ENCODE data around the gene ASIC2.
A peak's percentile ranks its signal among the peaks of the same experiment; 100 is the strongest.

The ASIC2 gene

DNA sequence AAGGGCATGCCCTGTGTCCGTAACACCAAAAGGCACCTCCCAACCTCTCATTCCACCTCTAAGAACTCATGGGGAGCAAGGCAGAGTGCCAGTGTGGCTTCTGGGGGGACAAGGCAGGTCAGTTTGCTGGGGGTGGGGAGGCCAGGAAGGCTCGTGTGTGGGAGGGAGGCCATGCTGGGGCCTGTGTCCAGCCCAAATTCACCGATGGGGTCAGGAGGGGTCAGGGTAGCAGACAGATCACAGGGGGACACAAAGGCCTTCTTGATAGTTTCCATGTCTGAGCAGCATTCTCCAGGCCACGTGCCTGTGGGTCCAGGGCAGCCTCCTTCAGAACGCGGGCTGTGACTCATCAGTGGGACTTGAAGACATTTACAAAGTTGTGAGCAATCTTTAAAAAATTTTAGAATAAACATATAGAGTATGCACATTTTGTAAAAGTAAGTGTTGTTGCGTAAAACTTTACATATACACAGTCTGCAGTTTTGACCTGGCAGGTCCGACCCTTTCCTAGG, 280.5 kb downstream of the ASIC2 start:
- H3K4me1 ChIP-seq (ENCODE audit: control insufficient read depth, insufficient read depth, low read length), result no peaks in the 10 kb centered on the region
- H3K4me3 ChIP-seq (ENCODE audit: low read length in 2 of 2), result no peak overlapping the region
- no peak overlapping the region for H3K9ac ChIP-seq (ENCODE audit: low read length in 2 of 2)
- no peak overlapping the region for H3K27ac ChIP-seq (ENCODE audit: low read length)
- no peaks in the 10 kb centered on the region for H3K36me3 ChIP-seq (ENCODE audit: control insufficient read depth in 2 of 2, insufficient read depth in 2 of 2, low read length in 2 of 2)
- no peaks in the 10 kb centered on the region for H3K9me3 ChIP-seq (ENCODE audit: control insufficient read depth in 2 of 2, low read length in 2 of 2)
- no peaks in the 10 kb centered on the region for H3K27me3 ChIP-seq (ENCODE audit: control insufficient read depth in 1 of 2, insufficient read depth in 2 of 2, low read length in 2 of 2)

DNA sequence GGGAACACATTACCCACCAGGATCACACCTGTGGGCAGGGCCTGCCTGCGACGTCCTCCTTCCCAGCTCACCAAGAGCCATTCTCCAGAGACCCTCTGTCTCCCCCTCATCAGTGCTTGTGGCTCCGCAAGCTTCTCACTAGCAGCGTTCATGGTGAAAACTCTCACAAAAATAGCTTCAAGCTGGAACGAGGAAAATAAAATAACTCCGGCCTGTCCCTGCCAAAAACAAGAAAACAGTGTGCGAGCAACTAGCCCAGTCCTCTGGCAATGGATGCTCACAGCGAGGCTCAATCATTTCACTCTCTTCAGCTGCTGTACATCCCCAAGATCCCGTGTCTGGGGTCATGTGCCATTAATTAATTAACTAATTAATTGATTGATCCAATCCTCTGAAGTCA, 283.5 kb downstream of the ASIC2 start:
- Histone ChIP-seq H3K27ac (ENCODE audit: low read length) (no peak overlapping the region), H3K4me1 (ENCODE audit: control insufficient read depth, insufficient read depth, low read length) (no peaks in the 10 kb centered on the region), H3K36me3 (ENCODE audit: control insufficient read depth in 2 of 2, insufficient read depth in 2 of 2, low read length in 2 of 2) (no peaks in the 10 kb centered on the region), H3K27me3 (ENCODE audit: control insufficient read depth in 1 of 2, insufficient read depth in 2 of 2, low read length in 2 of 2) (no peaks in the 10 kb centered on the region), H3K4me3 (ENCODE audit: low read length in 2 of 2) (no peak overlapping the region), H3K9ac (ENCODE audit: low read length in 2 of 2) (no peak overlapping the region), H3K9me3 (ENCODE audit: control insufficient read depth in 2 of 2, low read length in 2 of 2) (no peaks in the 10 kb centered on the region)

DNA sequence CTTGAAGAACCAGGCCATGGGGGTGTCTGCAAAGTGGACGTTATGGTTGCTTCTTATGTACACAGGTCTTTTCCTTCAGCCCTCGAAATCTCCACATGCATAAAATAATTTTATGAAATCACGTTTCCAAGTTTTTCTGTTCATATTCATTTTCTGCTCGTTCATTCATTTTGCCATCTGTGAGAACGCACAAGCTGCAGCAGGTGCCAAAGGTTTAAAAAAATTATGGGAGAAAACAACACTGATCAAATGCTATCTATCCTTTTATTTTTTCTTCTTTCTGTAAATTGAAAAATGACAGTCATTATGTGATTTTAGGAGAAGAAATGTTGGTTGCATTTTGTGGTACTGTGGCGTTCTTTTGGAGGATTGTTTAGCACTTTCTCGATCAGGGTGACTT, 285.9 kb downstream of the ASIC2 start:
- no peak overlapping the region for H3K9ac ChIP-seq (ENCODE audit: low read length in 2 of 2)
- H3K36me3 ChIP-seq (ENCODE audit: control insufficient read depth in 2 of 2, insufficient read depth in 2 of 2, low read length in 2 of 2), result no peaks in the 10 kb centered on the region
- no peaks in the 10 kb centered on the region for H3K27me3 ChIP-seq (ENCODE audit: control insufficient read depth in 1 of 2, insufficient read depth in 2 of 2, low read length in 2 of 2)
- H3K4me3 ChIP-seq (ENCODE audit: low read length in 2 of 2), result no peak overlapping the region
- H3K27ac ChIP-seq (ENCODE audit: low read length), result no peak overlapping the region
- H3K9me3 ChIP-seq (ENCODE audit: control insufficient read depth in 2 of 2, low read length in 2 of 2), result no peaks in the 10 kb centered on the region
- H3K4me1 ChIP-seq (ENCODE audit: control insufficient read depth, insufficient read depth, low read length), result no peaks in the 10 kb centered on the region

DNA sequence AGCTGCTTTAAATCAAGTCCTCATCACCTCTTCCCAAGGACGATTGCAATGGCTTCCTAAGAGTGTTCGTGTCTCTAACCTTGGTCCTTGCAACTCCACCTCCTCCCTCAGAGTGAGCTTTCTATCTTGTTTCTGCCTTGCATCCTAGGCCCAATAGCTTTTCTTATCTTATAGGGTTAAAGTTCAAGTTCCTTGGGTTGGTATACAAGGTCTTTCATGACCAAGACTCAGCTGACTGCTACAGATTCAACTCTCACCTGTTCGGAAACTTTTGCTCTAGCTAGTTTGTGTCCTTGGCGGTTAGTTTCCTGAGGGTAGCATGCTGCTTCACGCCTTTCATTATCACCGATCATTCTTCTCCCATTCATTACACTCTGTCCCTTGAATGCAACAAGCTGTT, 290.8 kb downstream of the ASIC2 start:
- H3K9me3 ChIP-seq (ENCODE audit: control insufficient read depth in 2 of 2, low read length in 2 of 2), result no peaks in the 10 kb centered on the region
- H3K36me3 ChIP-seq (ENCODE audit: control insufficient read depth in 2 of 2, insufficient read depth in 2 of 2, low read length in 2 of 2), result no peaks in the 10 kb centered on the region
- peaks cover 3% of the 10 kb centered on the region for H3K4me1 ChIP-seq (ENCODE audit: control insufficient read depth, insufficient read depth, low read length)
- no peak overlapping the region for H3K27ac ChIP-seq (ENCODE audit: low read length)
- H3K27me3 ChIP-seq (ENCODE audit: control insufficient read depth in 1 of 2, insufficient read depth in 2 of 2, low read length in 2 of 2), result peaks cover 8 to 13% of the 10 kb centered on the region in 2 donors
- H3K4me3 ChIP-seq (ENCODE audit: low read length in 2 of 2), result no peak overlapping the region
- no peak overlapping the region for H3K9ac ChIP-seq (ENCODE audit: low read length in 2 of 2)

DNA sequence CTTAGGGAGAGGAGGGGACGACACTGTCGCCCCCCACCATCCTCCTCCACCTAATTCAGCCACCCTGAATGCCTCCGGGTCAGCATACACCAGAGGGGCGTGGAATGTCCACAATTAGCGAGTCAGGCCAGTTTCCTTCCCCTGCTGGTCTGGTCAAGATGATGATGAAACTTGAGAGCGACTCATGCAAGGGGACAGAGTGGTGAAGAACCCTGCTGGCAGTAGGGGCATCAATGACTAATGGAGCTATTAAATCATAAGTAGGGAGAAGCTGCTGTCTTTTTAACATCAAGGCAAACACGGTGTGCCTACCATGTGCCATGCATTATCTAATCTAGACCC, 294.2 kb downstream of the ASIC2 start:
- Histone ChIP-seq H3K27ac (ENCODE audit: low read length) (no peak overlapping the region), H3K4me1 (ENCODE audit: control insufficient read depth, insufficient read depth, low read length) (peaks cover 3% of the 10 kb centered on the region), H3K27me3 (ENCODE audit: control insufficient read depth in 1 of 2, insufficient read depth in 2 of 2, low read length in 2 of 2) (peaks cover 8 to 13% of the 10 kb centered on the region in 2 donors)

DNA sequence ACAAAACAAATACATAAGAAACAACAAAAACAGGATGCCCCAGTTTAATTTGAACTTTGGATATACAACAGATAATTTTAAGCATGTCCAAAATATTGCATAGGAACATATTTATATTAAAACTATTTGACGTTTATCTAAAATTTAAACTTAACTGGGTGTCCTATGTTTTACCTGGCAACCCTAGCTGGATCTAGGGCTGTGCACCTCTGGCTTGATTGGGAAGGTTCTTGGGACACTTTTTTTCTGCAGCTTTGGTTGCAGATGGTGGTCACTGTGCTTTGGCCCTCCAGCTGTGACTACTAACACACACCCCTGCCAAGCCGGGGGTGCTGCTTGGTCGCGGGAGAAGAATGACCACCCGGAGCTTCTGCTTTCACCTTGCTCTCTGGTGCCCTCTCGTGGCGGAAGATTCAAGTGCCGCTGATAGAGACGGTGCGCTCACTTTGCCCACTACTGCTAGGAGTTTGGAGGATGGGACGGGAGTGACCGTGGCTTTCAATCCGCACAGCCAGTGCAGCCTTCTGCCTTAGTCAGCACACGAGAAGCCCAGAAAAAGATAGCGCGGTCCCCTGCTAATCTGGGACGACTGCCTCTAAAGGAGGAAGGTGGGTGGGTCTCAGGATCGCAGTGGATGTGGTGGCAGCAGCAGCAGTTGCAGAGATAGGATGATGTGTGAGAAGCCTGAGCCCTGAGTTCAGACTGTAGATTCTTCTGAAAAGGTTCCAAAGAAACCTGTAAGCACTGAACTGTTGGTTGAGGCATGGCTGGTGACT, 294.8 kb downstream of the ASIC2 start:
- Histone ChIP-seq H3K9me3 (ENCODE audit: control insufficient read depth in 2 of 2, low read length in 2 of 2) (no peaks in the 10 kb centered on the region), H3K4me3 (ENCODE audit: low read length in 2 of 2) (peak overlapping the region in 1 of 2 donors; percentile 8), H3K27ac (ENCODE audit: low read length) (no peak overlapping the region), H3K27me3 (ENCODE audit: control insufficient read depth in 1 of 2, insufficient read depth in 2 of 2, low read length in 2 of 2) (peaks cover 8 to 13% of the 10 kb centered on the region in 2 donors), H3K36me3 (ENCODE audit: control insufficient read depth in 2 of 2, insufficient read depth in 2 of 2, low read length in 2 of 2) (no peaks in the 10 kb centered on the region), H3K9ac (ENCODE audit: low read length in 2 of 2) (no peak overlapping the region), H3K4me1 (ENCODE audit: control insufficient read depth, insufficient read depth, low read length) (peaks cover 3% of the 10 kb centered on the region)

More for the DNA sequence above, 294.2 kb downstream of the ASIC2 start:
- no peaks in the 10 kb centered on the region for H3K36me3 ChIP-seq (ENCODE audit: control insufficient read depth in 2 of 2, insufficient read depth in 2 of 2, low read length in 2 of 2)
- H3K9ac ChIP-seq (ENCODE audit: low read length in 2 of 2), result no peak overlapping the region
- H3K4me3 ChIP-seq (ENCODE audit: low read length in 2 of 2), result no peak overlapping the region
- no peaks in the 10 kb centered on the region for H3K9me3 ChIP-seq (ENCODE audit: control insufficient read depth in 2 of 2, low read length in 2 of 2)

DNA sequence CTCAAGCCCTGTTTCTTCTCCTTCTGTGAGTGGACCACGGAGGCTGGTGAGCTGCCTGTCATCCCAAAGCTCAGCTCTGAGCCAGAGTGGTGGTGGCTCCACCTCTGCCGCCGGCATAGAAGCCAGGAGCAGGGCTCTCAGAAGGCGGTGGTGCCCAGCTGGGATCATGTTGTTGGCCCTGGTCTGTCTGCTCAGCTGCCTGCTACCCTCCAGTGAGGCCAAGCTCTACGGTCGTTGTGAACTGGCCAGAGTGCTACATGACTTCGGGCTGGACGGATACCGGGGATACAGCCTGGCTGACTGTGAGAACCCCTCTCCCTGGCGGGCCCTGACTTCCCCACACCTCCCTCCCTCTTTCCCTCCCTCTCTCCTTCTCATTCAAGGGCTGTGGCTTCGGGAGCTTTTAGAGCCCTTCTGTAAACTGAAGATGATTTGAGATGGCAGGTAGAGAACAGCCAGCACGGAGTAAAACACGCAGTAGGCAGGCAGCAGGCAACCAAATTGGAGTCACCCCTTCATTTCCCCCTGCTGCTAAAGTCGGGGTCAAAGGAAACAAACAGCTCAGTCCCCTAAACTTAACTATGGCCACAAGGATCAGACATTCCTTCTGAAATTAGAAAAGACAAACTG, 297.6 kb downstream of the ASIC2 start:
- Histone ChIP-seq H3K27me3 (ENCODE audit: control insufficient read depth in 1 of 2, insufficient read depth in 2 of 2, low read length in 2 of 2) (peaks cover 13 to 20% of the 10 kb centered on the region in 2 donors), H3K27ac (ENCODE audit: low read length) (no peak overlapping the region), H3K4me1 (ENCODE audit: control insufficient read depth, insufficient read depth, low read length) (peaks cover 3% of the 10 kb centered on the region), H3K9ac (ENCODE audit: low read length in 2 of 2) (no peak overlapping the region), H3K36me3 (ENCODE audit: control insufficient read depth in 2 of 2, insufficient read depth in 2 of 2, low read length in 2 of 2) (no peaks in the 10 kb centered on the region), H3K9me3 (ENCODE audit: control insufficient read depth in 2 of 2, low read length in 2 of 2) (no peaks in the 10 kb centered on the region), H3K4me3 (ENCODE audit: low read length in 2 of 2) (no peak overlapping the region)

DNA sequence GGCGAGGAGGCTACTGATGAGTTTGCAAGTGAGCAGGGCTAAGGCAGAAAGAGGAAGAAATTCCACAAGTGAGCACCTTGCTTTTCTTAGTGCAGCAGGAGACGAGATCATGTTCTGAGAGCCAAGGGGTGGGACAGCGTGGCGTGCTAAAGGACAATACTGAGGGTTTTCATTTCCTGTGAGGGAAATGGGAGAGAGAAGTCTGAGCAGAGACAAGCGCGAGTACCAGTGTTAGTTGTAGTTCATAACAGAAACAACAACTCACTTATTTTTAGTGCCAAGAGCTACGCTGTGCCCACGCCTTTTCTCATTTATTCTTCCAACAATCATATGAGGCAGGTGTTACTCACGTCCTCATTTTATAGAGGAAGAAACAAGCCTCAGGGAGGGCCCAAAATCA, 299.1 kb downstream of the ASIC2 start:
- Histone ChIP-seq H3K27me3 (ENCODE audit: control insufficient read depth in 1 of 2, insufficient read depth in 2 of 2, low read length in 2 of 2) (peaks cover 12 to 21% of the 10 kb centered on the region in 2 donors), H3K27ac (ENCODE audit: low read length) (no peak overlapping the region), H3K4me1 (ENCODE audit: control insufficient read depth, insufficient read depth, low read length) (peaks cover 3% of the 10 kb centered on the region), H3K9ac (ENCODE audit: low read length in 2 of 2) (no peak overlapping the region), H3K4me3 (ENCODE audit: low read length in 2 of 2) (no peak overlapping the region), H3K36me3 (ENCODE audit: control insufficient read depth in 2 of 2, insufficient read depth in 2 of 2, low read length in 2 of 2) (no peaks in the 10 kb centered on the region), H3K9me3 (ENCODE audit: control insufficient read depth in 2 of 2, low read length in 2 of 2) (no peaks in the 10 kb centered on the region)

DNA sequence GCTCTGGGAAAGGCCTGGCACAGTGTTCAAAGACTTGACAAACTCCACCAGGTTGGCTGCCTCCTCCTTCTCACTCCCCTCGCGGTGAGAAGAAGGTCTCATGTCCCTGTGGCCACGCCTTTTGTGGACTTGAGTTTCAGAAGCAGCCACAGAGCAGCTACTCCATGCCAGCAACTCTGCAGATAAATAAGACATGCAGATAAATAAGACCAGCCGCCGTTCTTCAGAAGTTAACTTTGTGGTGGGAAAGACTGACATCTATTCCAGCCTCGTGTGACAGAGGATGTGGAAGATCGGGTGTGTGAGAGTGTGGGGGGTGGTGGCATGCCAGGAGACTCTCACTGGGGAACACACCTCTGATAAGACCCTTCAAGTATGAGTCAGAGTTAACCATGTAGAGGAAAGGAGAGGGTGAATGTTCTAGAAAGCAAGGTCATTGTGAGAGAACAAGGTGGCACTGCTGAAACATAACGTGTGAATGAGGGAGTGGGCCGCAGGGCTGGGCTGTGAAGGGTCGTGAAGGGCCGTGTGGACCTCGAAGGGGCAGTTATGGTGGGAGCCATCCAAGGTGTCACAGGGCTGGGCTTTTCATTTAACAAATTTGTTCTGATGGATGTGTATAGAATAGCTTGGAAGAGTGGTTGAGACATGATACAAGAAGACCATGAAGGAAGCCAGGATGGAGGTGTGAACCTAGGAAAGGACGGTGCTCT, 300.6 kb downstream of the ASIC2 start:
- H3K36me3 ChIP-seq (ENCODE audit: control insufficient read depth in 2 of 2, insufficient read depth in 2 of 2, low read length in 2 of 2), result no peaks in the 10 kb centered on the region
- peaks cover 0 to 3% of the 10 kb centered on the region in 2 donors for H3K9me3 ChIP-seq (ENCODE audit: control insufficient read depth in 2 of 2, low read length in 2 of 2)
- H3K27ac ChIP-seq (ENCODE audit: low read length), result no peak overlapping the region
- H3K4me1 ChIP-seq (ENCODE audit: control insufficient read depth, insufficient read depth, low read length), result no peaks in the 10 kb centered on the region
- H3K27me3 ChIP-seq (ENCODE audit: control insufficient read depth in 1 of 2, insufficient read depth in 2 of 2, low read length in 2 of 2), result peaks cover 1 to 13% of the 10 kb centered on the region in 2 donors
- no peak overlapping the region for H3K9ac ChIP-seq (ENCODE audit: low read length in 2 of 2)
- no peak overlapping the region for H3K4me3 ChIP-seq (ENCODE audit: low read length in 2 of 2)

DNA sequence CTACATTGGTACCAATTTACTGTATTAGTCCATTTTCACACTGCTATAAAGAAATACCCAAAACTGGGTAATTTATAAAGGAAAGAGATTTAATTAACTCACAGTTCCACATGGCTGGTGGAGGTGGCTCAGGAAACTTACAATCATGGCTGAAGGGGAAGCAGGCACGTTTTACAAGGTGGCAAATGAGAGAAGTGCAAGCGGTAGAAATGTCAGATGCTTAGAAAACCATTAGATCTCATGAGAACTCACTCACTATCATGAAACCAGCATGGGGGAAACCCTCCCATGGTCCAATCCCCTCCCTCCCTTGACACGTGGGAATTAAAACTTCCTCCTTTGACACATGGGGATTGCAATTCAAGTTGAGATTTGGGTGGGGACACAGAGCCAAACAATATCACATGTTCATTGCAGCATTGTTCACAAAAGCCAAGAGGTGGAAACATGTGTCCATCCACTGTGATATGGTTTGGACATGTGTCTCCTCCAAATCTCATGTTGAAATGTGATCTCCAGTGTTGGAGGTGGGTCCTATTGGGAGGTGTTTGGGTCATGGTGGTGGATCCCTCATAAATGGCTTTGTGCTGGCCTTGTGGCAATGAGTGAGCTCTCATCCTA, 304.5 kb downstream of the ASIC2 start:
- Histone ChIP-seq H3K27ac (ENCODE audit: low read length) (no peak overlapping the region), H3K36me3 (ENCODE audit: control insufficient read depth in 2 of 2, insufficient read depth in 2 of 2, low read length in 2 of 2) (no peaks in the 10 kb centered on the region), H3K9ac (ENCODE audit: low read length in 2 of 2) (no peak overlapping the region), H3K27me3 (ENCODE audit: control insufficient read depth in 1 of 2, insufficient read depth in 2 of 2, low read length in 2 of 2) (peaks cover 0 to 13% of the 10 kb centered on the region in 2 donors), H3K9me3 (ENCODE audit: control insufficient read depth in 2 of 2, low read length in 2 of 2) (peaks cover 2 to 3% of the 10 kb centered on the region in 2 donors), H3K4me3 (ENCODE audit: low read length in 2 of 2) (no peak overlapping the region), H3K4me1 (ENCODE audit: control insufficient read depth, insufficient read depth, low read length) (no peaks in the 10 kb centered on the region)

All from stomach smooth muscle (tissue), 2 donors.